CD14-positive monocyte (primary cell): ENCODE results near the gene TIMM50. TPM values are rescaled to one million over a fixed set of nuclear protein-coding genes. Genes with fewer than 3 reads are reported as not detected.

Source experiments
- DNase-seq, 3 donors: peaks; one replicate each; pipeline ENCODE4 v3.0.0-alpha.2; 2011 to 2022
- H2AFZ ChIP-seq: 2 replicates; pipeline ENCODE4 v1.6.0; 2012; ENCODE audit warnings: mild to moderate bottlenecking, low read depth, low read length, inconsistent platforms; ENCODE audit not compliant: insufficient read depth, poor library complexity, severe bottlenecking
- H3K27ac ChIP-seq, 2 donors: 1 replicate in 1 of 2; 2 replicates in 1 of 2; pipeline ENCODE4 v1.5.1; 2012 to 2013; ENCODE audit warnings: low read length in 2 of 2, control low read depth in 1 of 2, inconsistent platforms in 1 of 2, low read depth in 1 of 2, mild to moderate bottlenecking in 1 of 2
- H3K27me3 ChIP-seq, 2 donors: one replicate each; pipeline versions ENCODE4 v1.6.0 to v1.6.1; 2011 to 2013; ENCODE audit warnings: low read length in 2 of 2; ENCODE audit not compliant: control insufficient read depth in 2 of 2, insufficient read depth in 2 of 2
- H3K36me3 ChIP-seq, 2 donors: replicated peaks in 1 of 2; 1 replicate in 1 of 2; 2 replicates in 1 of 2; pipeline versions ENCODE4 v1.5.1 to v1.6.1; 2012 to 2013; ENCODE audit warnings: low read length in 2 of 2, control low read depth in 1 of 2, inconsistent platforms in 1 of 2, mild to moderate bottlenecking in 1 of 2; ENCODE audit not compliant: insufficient read depth in 2 of 2, control insufficient read depth in 1 of 2
- H3K4me1 ChIP-seq, 2 donors: 1 replicate in 1 of 2; 2 replicates in 1 of 2; pipeline versions ENCODE4 v1.5.1 to v1.6.1; 2012 to 2013; ENCODE audit warnings: low read length in 2 of 2, control low read depth in 1 of 2, inconsistent platforms in 1 of 2, mild to moderate bottlenecking in 1 of 2, moderate library complexity in 1 of 2; ENCODE audit not compliant: insufficient read depth in 2 of 2, control insufficient read depth in 1 of 2
- H3K4me2 ChIP-seq: replicated peaks from 2 replicates; pipeline ENCODE3; 2012; ENCODE audit warnings: low read length, moderate library complexity, mild to moderate bottlenecking; ENCODE audit not compliant: poor library complexity, severe bottlenecking; ENCODE audit errors: extremely low read depth
- H3K4me3 ChIP-seq, 3 experiments: fragments of 200-600 bp in 1 of 3; sonication (generic) in 1 of 3; replicated peaks in 1 of 3; 1 replicate in 2 of 3; 2 replicates in 1 of 3; pipeline ENCODE4 v1.5.1; 2011 to 2013; ENCODE audit warnings: low read length in 3 of 3, mild to moderate bottlenecking in 3 of 3, control low read depth in 2 of 3, low read depth in 2 of 3, inconsistent platforms in 1 of 3, moderate library complexity in 1 of 3
- H3K79me2 ChIP-seq: 2 replicates; pipeline ENCODE4 v1.6.0; 2012; ENCODE audit warnings: mild to moderate bottlenecking, control low read depth, inconsistent platforms, low read length, moderate library complexity; ENCODE audit not compliant: insufficient read depth
- H3K9ac ChIP-seq: 2 replicates; pipeline ENCODE4 v1.6.0; 2017; ENCODE audit warnings: low read length, mild to moderate bottlenecking; ENCODE audit not compliant: insufficient read depth, poor library complexity, severe bottlenecking
- H3K9me3 ChIP-seq, 2 donors: replicated peaks in 1 of 2; 1 replicate in 1 of 2; 2 replicates in 1 of 2; pipeline versions ENCODE4 v1.5.1 to v1.6.1; 2012 to 2013; ENCODE audit warnings: low read length in 2 of 2, control low read depth in 1 of 2; ENCODE audit not compliant: control insufficient read depth in 1 of 2, insufficient read depth in 1 of 2
- H4K20me1 ChIP-seq: 2 replicates; pipeline ENCODE4 v1.6.0; 2012; ENCODE audit warnings: mild to moderate bottlenecking, low read length, control low read depth, moderate library complexity; ENCODE audit not compliant: insufficient read depth
- H3K27ac Mint-ChIP-seq, 7 donors: one replicate each; pipeline ENCODE4 v1.8.0; 2020; ENCODE audit warnings: mild to moderate bottlenecking in 7 of 7, mixed read lengths in 7 of 7, moderate library complexity in 6 of 7, inconsistent platforms in 2 of 7
- H3K27me3 Mint-ChIP-seq, 3 donors: one replicate each; pipeline ENCODE4 v1.8.0; 2021 to 2022; ENCODE audit warnings: low read depth in 3 of 3, mild to moderate bottlenecking in 3 of 3, mixed read lengths in 3 of 3, moderate library complexity in 3 of 3, inconsistent platforms in 1 of 3
- H3K36me3 Mint-ChIP-seq, 2 donors: one replicate each; pipeline ENCODE4 v1.8.0; 2020; ENCODE audit warnings: mixed read lengths in 2 of 2, inconsistent platforms in 1 of 2, mild to moderate bottlenecking in 1 of 2
- H3K4me1 Mint-ChIP-seq: one replicate; pipeline ENCODE4 v1.8.0; 2020; ENCODE audit warnings: mild to moderate bottlenecking, mixed read lengths
- H3K4me3 Mint-ChIP-seq, 2 donors: one replicate each; pipeline ENCODE4 v1.8.0; 2020; ENCODE audit warnings: mild to moderate bottlenecking in 2 of 2, mixed read lengths in 2 of 2, moderate library complexity in 1 of 2
- H3K9me3 Mint-ChIP-seq, 7 donors: one replicate each; pipeline ENCODE4 v1.8.0; 2020 to 2022; ENCODE audit warnings: mixed read lengths in 7 of 7, mild to moderate bottlenecking in 6 of 7, moderate library complexity in 6 of 7, inconsistent platforms in 2 of 7
- CTCF ChIP-seq: fragments of 200-600 bp; IDR thresholded peaks from one replicate; pipeline ENCODE4 v1.8.0; 2022; ENCODE audit warnings: antibody characterized with exemption, mild to moderate bottlenecking
- WGBS: methylation state at CpG from one replicate; pipeline ENCODE4 v1.1.5; 2013; ENCODE audit warnings: missing lambda C conversion rate; ENCODE audit not compliant: insufficient coverage; 5-methylcytosine and 5-hydroxymethylcytosine counted together
- intact Hi-C, 2 donors: fragments of 100-400 bp; cut with micrococcal nuclease; formaldehyde crosslinking; loops; one replicate each; pipeline versions ENCODE4 v1.15.0 to v1.15.1; 2023
- polyA plus RNA-seq, 3 donors: library from polyadenylated mRNA; depleted of rRNA in 1 of 3; unstranded in 2 of 3; stranded (reverse) in 1 of 3; fragments of 300-500 nt in 2 of 3; fragments of >200 nt in 1 of 3; fragmentation: Illumina TruSeq in 2 of 3; gene quantifications; 1 replicate in 2 of 3; 2 replicates in 1 of 3; pipeline ENCODE4 v1.2.3, GENCODE V29; 2012 to 2021

Gene TIMM50
- polyA plus RNA-seq, 3 donors = 22.0 to 54.6 (median 43.8) TPM

GRCh38 chr19:39507715-39508364 is 27.2 kb downstream of the TIMM50 start:
- no peak overlapping the region for H3K9ac ChIP-seq
- H3K9me3 ChIP-seq = peaks cover 0 to under 1% of the 10 kb centered on the region in 2 donors
- H3K27ac ChIP-seq = no peak overlapping the region
- Mint-ChIP-seq H3K36me3 (peaks cover 0 to 5% of the 10 kb centered on the region in 2 donors), H3K4me1 (peaks cover 11% of the 10 kb centered on the region), H3K9me3 (peaks cover 0 to 23% (median 14%) of the 10 kb centered on the region in 7 donors), H3K4me3 (peak overlapping the region; percentile 51 to 82), H3K27ac (no peak overlapping the region), H3K27me3 (peaks cover 53 to 82% (median 70%) of the 10 kb centered on the region in 3 donors)
- peak overlapping the region; percentile 61 for H2AFZ ChIP-seq
- TF ChIP-seq CTCF = no peak
- no peaks in the 10 kb centered on the region for H3K36me3 ChIP-seq
- no peak for DNase-seq
- 69% methylated on average over 11 of the region's 24 CpGs for WGBS
- H3K27me3 ChIP-seq = peaks cover 17 to 53% of the 10 kb centered on the region in 2 donors
- peak overlapping the region; percentile 41 for H3K4me2 ChIP-seq
- intact Hi-C loops = no loop called here
- peaks cover 7 to 10% of the 10 kb centered on the region in 2 donors for H3K4me1 ChIP-seq
- H3K79me2 ChIP-seq = no peaks in the 10 kb centered on the region
- H4K20me1 ChIP-seq = no peaks in the 10 kb centered on the region
- peak overlapping the region in 1 of 3 experiments; percentile 59 for H3K4me3 ChIP-seq

GRCh38 chr19:39508629-39509028 is 28.0 kb downstream of the TIMM50 start:
- Histone ChIP-seq H2AFZ (no peak overlapping the region), H3K27ac (no peak overlapping the region), H3K79me2 (no peaks in the 10 kb centered on the region), H4K20me1 (no peaks in the 10 kb centered on the region), H3K4me3 (no peak overlapping the region), H3K36me3 (no peaks in the 10 kb centered on the region), H3K27me3 (peaks cover 18 to 60% of the 10 kb centered on the region in 2 donors), H3K4me1 (peaks cover 7 to 10% of the 10 kb centered on the region in 2 donors), H3K9ac (no peak overlapping the region), H3K4me2 (no peak overlapping the region), H3K9me3 (peaks cover under 1 to 5% of the 10 kb centered on the region in 2 donors)
- no peak for TF ChIP-seq CTCF
- H3K4me3 Mint-ChIP-seq = peak overlapping the region in 1 of 2 donors; percentile 54
- no peak overlapping the region for H3K27ac Mint-ChIP-seq
- peaks cover 0 to 24% (median 13%) of the 10 kb centered on the region in 7 donors for H3K9me3 Mint-ChIP-seq
- WGBS = 96% methylated on average over 6 of the region's 9 CpGs
- peaks cover 8% of the 10 kb centered on the region for H3K4me1 Mint-ChIP-seq
- DNase-seq = no peak
- intact Hi-C loops = no loop called here
- peaks cover 55 to 82% (median 70%) of the 10 kb centered on the region in 3 donors for H3K27me3 Mint-ChIP-seq
- H3K36me3 Mint-ChIP-seq = peaks cover 0 to 5% of the 10 kb centered on the region in 2 donors
